Measurements from ENCODE around the gene OR2G6.

The OR2G6 gene

DNA sequence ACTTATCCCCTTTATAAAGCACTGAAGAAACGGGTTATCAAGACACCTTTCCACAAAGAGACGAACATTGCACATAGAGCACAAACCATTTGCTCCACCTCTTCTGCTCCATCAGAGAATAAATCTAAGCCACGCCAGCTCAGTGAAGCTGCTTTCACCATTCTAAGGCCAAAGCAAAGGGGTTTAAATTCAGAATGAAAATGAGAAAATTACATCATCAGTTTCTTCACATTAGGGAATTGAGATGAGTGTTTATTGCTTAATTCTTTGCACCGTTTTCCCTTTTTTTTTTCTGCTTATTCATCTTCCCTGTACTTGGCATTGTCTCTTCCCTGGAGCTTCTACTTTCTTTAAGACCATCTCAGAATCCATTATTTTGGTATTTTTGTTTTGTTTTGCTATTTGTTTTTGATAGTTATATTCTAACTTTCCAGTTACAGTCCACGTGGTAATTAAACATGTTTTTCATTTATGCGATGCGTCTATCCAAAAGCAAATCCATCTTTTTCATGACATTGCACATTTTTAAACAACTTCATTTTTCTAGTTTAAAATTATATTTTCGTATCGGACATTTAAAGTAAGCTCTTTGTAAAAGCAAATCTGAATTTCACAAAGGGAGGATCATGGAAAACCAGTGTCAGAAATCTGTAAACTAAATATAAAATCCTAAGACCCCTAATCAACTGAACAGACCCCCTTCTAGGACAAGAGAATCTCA lies 68.5 kb downstream of the OR2G6 start:
- TF ChIP-seq, protein P1, sequence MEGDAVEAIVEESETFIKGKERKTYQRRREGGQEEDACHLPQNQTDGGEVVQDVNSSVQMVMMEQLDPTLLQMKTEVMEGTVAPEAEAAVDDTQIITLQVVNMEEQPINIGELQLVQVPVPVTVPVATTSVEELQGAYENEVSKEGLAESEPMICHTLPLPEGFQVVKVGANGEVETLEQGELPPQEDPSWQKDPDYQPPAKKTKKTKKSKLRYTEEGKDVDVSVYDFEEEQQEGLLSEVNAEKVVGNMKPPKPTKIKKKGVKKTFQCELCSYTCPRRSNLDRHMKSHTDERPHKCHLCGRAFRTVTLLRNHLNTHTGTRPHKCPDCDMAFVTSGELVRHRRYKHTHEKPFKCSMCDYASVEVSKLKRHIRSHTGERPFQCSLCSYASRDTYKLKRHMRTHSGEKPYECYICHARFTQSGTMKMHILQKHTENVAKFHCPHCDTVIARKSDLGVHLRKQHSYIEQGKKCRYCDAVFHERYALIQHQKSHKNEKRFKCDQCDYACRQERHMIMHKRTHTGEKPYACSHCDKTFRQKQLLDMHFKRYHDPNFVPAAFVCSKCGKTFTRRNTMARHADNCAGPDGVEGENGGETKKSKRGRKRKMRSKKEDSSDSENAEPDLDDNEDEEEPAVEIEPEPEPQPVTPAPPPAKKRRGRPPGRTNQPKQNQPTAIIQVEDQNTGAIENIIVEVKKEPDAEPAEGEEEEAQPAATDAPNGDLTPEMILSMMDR (IDR thresholded peaks at IDR 0.05; ENCODE audit: low read depth, low read length) = no peak
- Histone ChIP-seq H3K27me3 (no peaks in the 10 kb centered on the region), H3K4me3 (ENCODE audit: low read depth, low read length) (no peak overlapping the region), H3K4me1 (no peaks in the 10 kb centered on the region), H3K9me3 (no peaks in the 10 kb centered on the region), H3K36me3 (no peaks in the 10 kb centered on the region)
- DNase-seq = no peak
